ENCODE data around the gene PARD3B.

The PARD3B gene

GRCh38 chr2:204515416-204515815 is 29.9 kb upstream of the PARD3B start:
- no peaks in the 10 kb centered on the region for H3K36me3 ChIP-seq (ENCODE audit: control insufficient read depth, insufficient read depth, low read length)
- H3K9ac ChIP-seq (ENCODE audit: low read length): no peak overlapping the region
- H3K27me3 ChIP-seq (ENCODE audit: control insufficient read depth, insufficient read depth, low read length): no peaks in the 10 kb centered on the region
- H3K4me1 ChIP-seq (ENCODE audit: control insufficient read depth, insufficient read depth, low read length): no peaks in the 10 kb centered on the region
- H3K9me3 ChIP-seq (ENCODE audit: control insufficient read depth, low read length): no peaks in the 10 kb centered on the region
- no peak overlapping the region for H3K4me3 ChIP-seq (ENCODE audit: low read length)

GRCh38 chr2:204517154-204517553 is 28.1 kb upstream of the PARD3B start:
- Histone ChIP-seq H3K36me3 (ENCODE audit: control insufficient read depth, insufficient read depth, low read length) (no peaks in the 10 kb centered on the region), H3K4me1 (ENCODE audit: control insufficient read depth, insufficient read depth, low read length) (no peaks in the 10 kb centered on the region), H3K9me3 (ENCODE audit: control insufficient read depth, low read length) (no peaks in the 10 kb centered on the region), H3K9ac (ENCODE audit: low read length) (no peak overlapping the region), H3K27me3 (ENCODE audit: control insufficient read depth, insufficient read depth, low read length) (no peaks in the 10 kb centered on the region), H3K4me3 (ENCODE audit: low read length) (no peak overlapping the region)

- no peak overlapping the region for H3K4me3 ChIP-seq (ENCODE audit: low read length)
- H3K36me3 ChIP-seq (ENCODE audit: control insufficient read depth, insufficient read depth, low read length): no peaks in the 10 kb centered on the region
- no peaks in the 10 kb centered on the region for H3K9me3 ChIP-seq (ENCODE audit: control insufficient read depth, low read length)
- H3K4me1 ChIP-seq (ENCODE audit: control insufficient read depth, insufficient read depth, low read length): peaks cover 10% of the 10 kb centered on the region
- H3K27me3 ChIP-seq (ENCODE audit: control insufficient read depth, insufficient read depth, low read length): no peaks in the 10 kb centered on the region
- H3K9ac ChIP-seq (ENCODE audit: low read length): no peak overlapping the region
Observed at GRCh38 chr2:204529795-204530463, 15.3 kb upstream of the PARD3B start.

DNA sequence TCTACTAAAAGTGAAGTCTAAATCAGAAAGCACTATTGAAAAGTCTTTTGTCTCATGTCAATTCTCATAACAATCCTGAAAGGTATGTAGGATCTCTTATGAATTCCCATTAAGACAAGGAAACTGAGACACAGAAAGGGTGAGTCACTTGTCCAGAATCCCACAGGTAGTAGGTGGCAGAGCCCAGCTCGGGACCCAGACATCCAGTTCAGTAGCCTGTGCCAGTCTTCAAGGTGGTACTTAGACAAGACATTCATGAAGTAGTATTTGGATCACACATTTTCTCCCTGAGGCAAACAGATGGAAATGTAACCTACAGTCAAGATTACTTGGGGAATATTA is 14.8 kb upstream of the PARD3B start:
- peaks cover 10% of the 10 kb centered on the region for H3K4me1 ChIP-seq (ENCODE audit: control insufficient read depth, insufficient read depth, low read length)
- no peaks in the 10 kb centered on the region for H3K36me3 ChIP-seq (ENCODE audit: control insufficient read depth, insufficient read depth, low read length)
- no peaks in the 10 kb centered on the region for H3K27me3 ChIP-seq (ENCODE audit: control insufficient read depth, insufficient read depth, low read length)
- H3K4me3 ChIP-seq (ENCODE audit: low read length): no peak overlapping the region
- H3K9ac ChIP-seq (ENCODE audit: low read length): no peak overlapping the region
- H3K9me3 ChIP-seq (ENCODE audit: control insufficient read depth, low read length): no peaks in the 10 kb centered on the region

GRCh38 chr2:204533629-204534370 is 11.5 kb upstream of the PARD3B start:
- Histone ChIP-seq H3K9ac (ENCODE audit: low read length) (no peak overlapping the region), H3K36me3 (ENCODE audit: control insufficient read depth, insufficient read depth, low read length) (no peaks in the 10 kb centered on the region), H3K4me3 (ENCODE audit: low read length) (no peak overlapping the region), H3K4me1 (ENCODE audit: control insufficient read depth, insufficient read depth, low read length) (peaks cover 17% of the 10 kb centered on the region), H3K27me3 (ENCODE audit: control insufficient read depth, insufficient read depth, low read length) (no peaks in the 10 kb centered on the region), H3K9me3 (ENCODE audit: control insufficient read depth, low read length) (no peaks in the 10 kb centered on the region)

GRCh38 chr2:204535356-204535755 is 9.9 kb upstream of the PARD3B start:
- Histone ChIP-seq H3K27me3 (ENCODE audit: control insufficient read depth, insufficient read depth, low read length) (no peaks in the 10 kb centered on the region), H3K36me3 (ENCODE audit: control insufficient read depth, insufficient read depth, low read length) (no peaks in the 10 kb centered on the region), H3K4me3 (ENCODE audit: low read length) (no peak overlapping the region), H3K9ac (ENCODE audit: low read length) (no peak overlapping the region), H3K9me3 (ENCODE audit: control insufficient read depth, low read length) (no peaks in the 10 kb centered on the region), H3K4me1 (ENCODE audit: control insufficient read depth, insufficient read depth, low read length) (peaks cover 9% of the 10 kb centered on the region)

DNA sequence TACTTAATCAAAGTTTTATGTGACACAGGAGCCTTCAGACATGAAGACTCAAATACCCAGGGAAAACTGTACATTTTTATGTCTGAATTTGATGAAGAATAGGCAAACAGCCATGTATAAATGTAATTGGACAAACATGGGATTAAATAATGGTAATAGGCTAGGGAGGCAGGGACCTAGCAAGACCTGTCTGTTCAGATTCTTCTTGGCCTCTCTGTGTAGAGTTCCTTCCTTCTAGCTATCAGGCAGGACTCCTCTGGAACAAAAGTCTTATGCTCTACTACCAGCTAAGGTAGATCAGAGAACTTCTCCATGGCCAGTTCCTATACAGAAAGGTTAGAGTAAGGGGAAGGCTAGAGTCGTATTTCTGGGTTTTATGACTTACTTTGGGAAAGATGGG is 9.5 kb upstream of the PARD3B start:
- no peak overlapping the region for H3K9ac ChIP-seq (ENCODE audit: low read length)
- H3K4me1 ChIP-seq (ENCODE audit: control insufficient read depth, insufficient read depth, low read length): peaks cover 7% of the 10 kb centered on the region
- H3K4me3 ChIP-seq (ENCODE audit: low read length): no peak overlapping the region
- H3K36me3 ChIP-seq (ENCODE audit: control insufficient read depth, insufficient read depth, low read length): no peaks in the 10 kb centered on the region
- H3K27me3 ChIP-seq (ENCODE audit: control insufficient read depth, insufficient read depth, low read length): no peaks in the 10 kb centered on the region
- H3K9me3 ChIP-seq (ENCODE audit: control insufficient read depth, low read length): no peaks in the 10 kb centered on the region

DNA sequence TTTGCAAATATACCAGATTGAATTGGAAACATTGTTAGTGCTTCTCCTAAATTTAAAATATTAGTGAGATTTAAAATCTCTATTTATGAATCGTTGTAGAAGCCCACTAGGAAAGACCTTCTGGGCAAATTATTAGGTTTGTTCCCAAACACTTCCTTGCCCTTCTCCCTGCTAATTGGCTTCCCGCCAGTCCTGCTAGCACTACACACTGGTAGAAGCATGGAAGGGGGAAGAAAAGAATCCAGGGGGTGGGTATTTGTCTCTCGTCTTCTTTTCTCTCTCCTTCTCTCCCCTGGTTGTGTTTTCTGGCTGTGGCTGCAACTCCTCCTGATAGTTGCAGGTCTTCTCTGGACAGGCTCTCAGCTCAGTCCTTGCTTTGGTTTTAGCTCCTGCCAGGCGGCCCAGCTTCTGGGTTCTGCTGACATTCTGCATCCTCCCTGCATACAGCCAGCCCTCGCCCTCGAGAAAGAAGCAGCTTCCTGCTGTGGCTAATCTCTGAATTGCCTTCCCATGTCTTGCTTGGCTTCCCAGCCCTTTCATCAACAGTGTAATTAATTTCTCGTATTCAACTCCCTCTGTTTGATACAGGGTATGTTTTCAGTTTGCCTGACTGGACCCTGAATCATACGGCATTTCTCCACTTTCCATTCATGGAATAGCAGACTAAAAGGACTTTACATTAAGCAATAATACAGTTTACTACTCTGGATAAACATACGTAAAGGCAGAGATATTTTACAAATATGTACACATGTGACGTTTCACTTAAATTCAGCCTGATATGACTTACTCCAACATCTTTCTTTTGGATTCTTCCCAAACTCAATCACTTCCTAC is 6.9 kb upstream of the PARD3B start:
- Histone ChIP-seq H3K36me3 (ENCODE audit: control insufficient read depth, insufficient read depth, low read length) (no peaks in the 10 kb centered on the region), H3K27me3 (ENCODE audit: control insufficient read depth, insufficient read depth, low read length) (no peaks in the 10 kb centered on the region), H3K9me3 (ENCODE audit: control insufficient read depth, low read length) (no peaks in the 10 kb centered on the region), H3K4me1 (ENCODE audit: control insufficient read depth, insufficient read depth, low read length) (peaks cover 7% of the 10 kb centered on the region), H3K9ac (ENCODE audit: low read length) (no peak overlapping the region), H3K4me3 (ENCODE audit: low read length) (no peak overlapping the region)

DNA sequence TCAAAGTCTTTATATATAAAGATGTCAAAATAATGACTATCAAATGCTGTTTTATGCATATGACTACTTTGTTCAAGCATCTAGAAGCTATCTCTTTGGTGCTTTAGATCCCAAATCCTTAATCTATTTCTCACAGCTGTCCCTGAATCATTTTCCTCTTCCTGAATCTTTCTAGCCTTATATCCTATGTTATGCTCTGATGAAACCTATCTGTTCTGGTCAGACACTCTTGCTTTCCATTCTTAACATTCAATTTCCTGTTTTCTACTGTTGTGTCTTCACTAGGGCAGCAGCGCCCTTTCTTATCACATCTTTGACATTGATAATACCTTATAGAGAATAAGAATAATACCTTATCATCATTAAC is 6.3 kb upstream of the PARD3B start:
- Histone ChIP-seq H3K9me3 (ENCODE audit: control insufficient read depth, low read length) (no peaks in the 10 kb centered on the region), H3K4me1 (ENCODE audit: control insufficient read depth, insufficient read depth, low read length) (peaks cover 7% of the 10 kb centered on the region), H3K4me3 (ENCODE audit: low read length) (no peak overlapping the region), H3K36me3 (ENCODE audit: control insufficient read depth, insufficient read depth, low read length) (no peaks in the 10 kb centered on the region), H3K27me3 (ENCODE audit: control insufficient read depth, insufficient read depth, low read length) (no peaks in the 10 kb centered on the region), H3K9ac (ENCODE audit: low read length) (no peak overlapping the region)

- Histone ChIP-seq H3K9me3 (ENCODE audit: control insufficient read depth, low read length) (no peaks in the 10 kb centered on the region), H3K36me3 (ENCODE audit: control insufficient read depth, insufficient read depth, low read length) (no peaks in the 10 kb centered on the region), H3K4me3 (ENCODE audit: low read length) (no peak overlapping the region), H3K9ac (ENCODE audit: low read length) (no peak overlapping the region), H3K4me1 (ENCODE audit: control insufficient read depth, insufficient read depth, low read length) (peaks cover 14% of the 10 kb centered on the region), H3K27me3 (ENCODE audit: control insufficient read depth, insufficient read depth, low read length) (no peaks in the 10 kb centered on the region)
Observed at GRCh38 chr2:204541637-204542036, 3.6 kb upstream of the PARD3B start.

DNA sequence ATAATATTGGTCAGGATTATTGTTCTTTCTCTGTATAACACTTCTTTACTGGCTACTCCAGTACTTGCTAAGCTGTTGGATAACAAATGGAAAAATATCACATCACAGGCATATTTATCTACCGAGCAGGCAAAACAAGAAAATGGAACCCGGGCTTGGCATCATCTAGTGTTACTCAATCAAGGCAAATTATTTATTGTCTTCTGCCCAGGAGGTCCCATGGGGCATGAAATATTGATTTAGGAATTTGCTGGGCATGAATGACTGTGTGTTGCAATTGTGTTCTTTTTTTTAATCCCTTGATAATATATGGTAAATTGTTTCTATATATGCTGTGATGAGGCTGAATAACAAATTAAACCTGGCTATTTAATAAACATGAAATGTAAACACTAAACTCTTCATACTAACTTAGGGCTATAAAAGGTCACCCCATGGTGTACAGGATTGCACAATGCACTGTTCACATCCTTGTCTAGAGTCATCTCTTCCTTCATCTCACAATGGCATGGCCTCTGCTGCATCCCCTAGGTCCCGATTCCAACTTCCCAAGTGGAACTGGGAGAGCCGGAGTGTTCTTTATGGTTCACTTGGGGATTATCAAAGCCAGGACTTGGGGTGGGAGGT is 2.2 kb upstream of the PARD3B start:
- Histone ChIP-seq H3K4me1 (ENCODE audit: control insufficient read depth, insufficient read depth, low read length) (peaks cover 17% of the 10 kb centered on the region), H3K36me3 (ENCODE audit: control insufficient read depth, insufficient read depth, low read length) (no peaks in the 10 kb centered on the region), H3K9me3 (ENCODE audit: control insufficient read depth, low read length) (no peaks in the 10 kb centered on the region), H3K27me3 (ENCODE audit: control insufficient read depth, insufficient read depth, low read length) (no peaks in the 10 kb centered on the region), H3K9ac (ENCODE audit: low read length) (no peak overlapping the region), H3K4me3 (ENCODE audit: low read length) (no peak overlapping the region)

All from mucosa of stomach (tissue), 1 donor.